ENCODE data around the gene MRS2.

DNA sequence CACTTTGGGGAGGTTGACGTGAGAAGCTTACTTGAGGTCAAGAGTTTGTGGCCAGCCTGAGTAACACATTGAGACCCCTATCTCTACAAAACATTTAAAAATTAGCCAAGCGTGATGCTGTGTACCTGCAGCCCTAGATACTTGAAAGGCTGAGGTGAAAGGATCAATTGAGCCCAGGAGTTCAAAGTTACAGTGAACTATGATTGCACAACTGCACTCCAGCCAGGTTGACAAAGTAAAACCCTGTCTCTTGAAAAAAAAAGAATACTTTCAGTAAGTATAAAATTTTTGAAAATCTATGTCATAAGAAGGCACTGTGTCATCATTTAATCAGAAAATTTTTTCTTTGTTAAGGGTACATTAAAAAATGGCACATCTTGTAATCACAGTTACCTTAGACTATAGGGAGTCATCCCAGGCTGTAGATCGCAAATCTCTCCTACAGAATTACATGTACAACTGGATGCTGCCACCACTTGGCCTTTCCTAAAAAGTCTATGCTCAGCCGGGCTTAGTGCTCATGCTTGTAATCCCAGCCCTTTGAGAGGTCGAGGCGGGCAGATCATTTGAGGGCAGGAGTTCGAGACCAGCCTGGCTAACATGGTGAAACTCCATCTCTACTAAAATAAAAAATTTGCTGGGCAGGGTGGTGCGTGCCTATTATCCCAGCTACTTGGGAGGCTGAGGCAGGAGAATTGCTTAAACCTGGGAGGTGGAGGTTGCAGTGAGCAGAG, 17.0 kb upstream of the MRS2 start:
- TF ChIP-seq LEF1 (IDR thresholded peaks at IDR 0.05; ENCODE audit: borderline replicate concordance), result no peak
- TF ChIP-seq, protein P1, sequence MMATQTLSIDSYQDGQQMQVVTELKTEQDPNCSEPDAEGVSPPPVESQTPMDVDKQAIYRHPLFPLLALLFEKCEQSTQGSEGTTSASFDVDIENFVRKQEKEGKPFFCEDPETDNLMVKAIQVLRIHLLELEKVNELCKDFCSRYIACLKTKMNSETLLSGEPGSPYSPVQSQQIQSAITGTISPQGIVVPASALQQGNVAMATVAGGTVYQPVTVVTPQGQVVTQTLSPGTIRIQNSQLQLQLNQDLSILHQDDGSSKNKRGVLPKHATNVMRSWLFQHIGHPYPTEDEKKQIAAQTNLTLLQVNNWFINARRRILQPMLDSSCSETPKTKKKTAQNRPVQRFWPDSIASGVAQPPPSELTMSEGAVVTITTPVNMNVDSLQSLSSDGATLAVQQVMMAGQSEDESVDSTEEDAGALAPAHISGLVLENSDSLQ (IDR thresholded peaks at IDR 0.05), result no peak
- no peak for TF ChIP-seq NFRKB (IDR thresholded peaks at IDR 0.05)
- no peak for TF ChIP-seq TARDBP (IDR thresholded peaks at IDR 0.05)
- no peak for TF ChIP-seq CTBP1 (IDR thresholded peaks at IDR 0.05; ENCODE audit: borderline replicate concordance)
- no peak for TF ChIP-seq SP1 (IDR thresholded peaks at IDR 0.05)
- TF ChIP-seq BHLHE40 (IDR thresholded peaks at IDR 0.05; ENCODE audit: borderline replicate concordance), result no peak
- no peak for TF ChIP-seq SUZ12 (IDR thresholded peaks at IDR 0.05)
- no peak for TF ChIP-seq FOXK2 (IDR thresholded peaks at IDR 0.05)
- no peak for TF ChIP-seq L3MBTL2 (conservative IDR thresholded peaks at IDR 0.05)
- no peak for TF ChIP-seq ZNF384 (IDR thresholded peaks at IDR 0.05)
- no peak for TF ChIP-seq ARNT (IDR thresholded peaks at IDR 0.05)
- no peak for TF ChIP-seq HDGF (IDR thresholded peaks at IDR 0.05; ENCODE audit: borderline replicate concordance)
- TF ChIP-seq FOXM1 (IDR thresholded peaks at IDR 0.05; ENCODE audit: borderline replicate concordance), result no peak

All from HEK293T (cell line).